GM12878 (cell line): ENCODE results near the gene ATG12. TPM values are rescaled to one million over a fixed set of nuclear protein-coding genes. Genes with fewer than 3 reads are reported as not detected.

ENCODE experiments used
- ATAC-seq: fragments of 200-7000 bp; cut with Tn5 transposase; 3 replicates; pipeline ENCODE4 v1.9.1; 2020; ENCODE audit warnings: mild to moderate bottlenecking, moderate library complexity
- BruUV-seq: library from RNA; stranded (reverse); fragments of 400-500 nt; replicated peaks from 2 replicates; lab custom pipeline; 2021; lab: Mats Ljungman, UMichigan
- CTCF ChIA-PET: fragments of 300-600 bp; sonication (Branson Sonifier 250); formaldehyde crosslinking; extraction: SDS; loops from one replicate; lab custom pipeline; 2021; ENCODE audit warnings: inconsistent platforms; lab: Yijun Ruan, JAX
- POLR2A ChIA-PET: fragments of 350-600 bp; formaldehyde crosslinking; extraction: SDS; loops from one replicate; lab custom pipeline; 2021; ENCODE audit warnings: inconsistent platforms; lab: Charles Lee
- RAD21 ChIA-PET: fragments of 300-600 bp; sonication (Branson Sonifier 250); formaldehyde crosslinking; loops from one replicate; lab custom pipeline; 2023; ENCODE audit warnings: antibody characterized with exemption; ENCODE audit not compliant: unreplicated experiment; lab: Charles Lee
- SMC1A ChIA-PET: fragments of 300-600 bp; sonication (Branson Sonifier 250); formaldehyde crosslinking; loops from one replicate; lab custom pipeline; 2023; ENCODE audit not compliant: unreplicated experiment, uncharacterized antibody; lab: Charles Lee
- DNase-seq: peaks from one replicate; pipeline ENCODE4 v3.0.0-alpha.2; 2011; ENCODE audit warnings: low read depth, low spot score
- FAIRE-seq: peaks from 3 replicates; lab custom pipeline; 2011; peaks lifted over from hg19 to GRCh38; lab: Jason Lieb, UNC
- H2AFZ ChIP-seq: 2 replicates; pipeline ENCODE4 v1.6.0; 2011; ENCODE audit warnings: low read depth, low read length, control low read depth; ENCODE audit not compliant: control insufficient read depth
- H3K27ac ChIP-seq: 2 replicates; pipeline ENCODE4 v1.5.1; 2011; ENCODE audit warnings: control low read depth; ENCODE audit not compliant: control insufficient read depth, insufficient read depth
- H3K27me3 ChIP-seq, 2 experiments: replicated peaks in 1 of 2; 2 replicates each; pipeline versions ENCODE4 v1.6.0 to v1.6.1; 2011; ENCODE audit warnings: low read length in 1 of 2; ENCODE audit not compliant: control insufficient read depth in 2 of 2, insufficient read depth in 2 of 2
- H3K36me3 ChIP-seq, 2 experiments: 2 replicates each; pipeline ENCODE4 v1.5.1; 2011; ENCODE audit warnings: low read length in 1 of 2; ENCODE audit not compliant: control insufficient read depth in 2 of 2, insufficient read depth in 2 of 2
- H3K4me1 ChIP-seq: 2 replicates; pipeline ENCODE4 v1.6.1; 2011; ENCODE audit warnings: mild to moderate bottlenecking, low read length, moderate library complexity, mixed read lengths; ENCODE audit not compliant: control insufficient read depth, insufficient read depth
- H3K4me2 ChIP-seq: 2 replicates; pipeline ENCODE4 v1.6.0; 2011; ENCODE audit warnings: control low read depth; ENCODE audit not compliant: control insufficient read depth, insufficient read depth
- H3K4me3 ChIP-seq: fragments of 200-600 bp; sonication (generic); 2 replicates; pipeline ENCODE4 v1.5.1; 2016
- H3K79me2 ChIP-seq: 2 replicates; pipeline ENCODE4 v1.6.0; 2011; ENCODE audit warnings: low read length; ENCODE audit not compliant: control insufficient read depth, insufficient read depth
- H3K9ac ChIP-seq: 2 replicates; pipeline ENCODE4 v1.8.0; 2011; ENCODE audit warnings: low read length, control low read depth, mixed read lengths; ENCODE audit not compliant: control insufficient read depth, insufficient read depth
- H3K9me3 ChIP-seq: replicated peaks from 3 replicates; pipeline ENCODE4 v1.5.1; 2011; ENCODE audit warnings: mild to moderate bottlenecking, low read length; ENCODE audit not compliant: control insufficient read depth, insufficient read depth
- H4K20me1 ChIP-seq: 2 replicates; pipeline ENCODE4 v1.6.0; 2011; ENCODE audit not compliant: control insufficient read depth, insufficient read depth
- EGR1 ChIP-seq, 2 experiments: IDR thresholded peaks; 1 replicate in 1 of 2; 2 replicates in 1 of 2; pipeline ENCODE4 v1.6.1; 2011 to 2012; ENCODE audit warnings: low read depth in 2 of 2, low read length in 2 of 2, borderline replicate concordance in 1 of 2, mild to moderate bottlenecking in 1 of 2, moderate library complexity in 1 of 2
- FOXK2 ChIP-seq: fragments of 450-650 bp; IDR thresholded peaks from 2 replicates; pipeline ENCODE4 v1.6.1; 2017; ENCODE audit warnings: mild to moderate bottlenecking, moderate library complexity
- IRF3 ChIP-seq: fragments of 450-650 bp; IDR thresholded peaks from 2 replicates; pipeline ENCODE4 v1.6.1; 2014; ENCODE audit warnings: mild to moderate bottlenecking
- IRF5 ChIP-seq: fragments of 450-650 bp; IDR thresholded peaks from 2 replicates; pipeline ENCODE4 v1.6.1; 2017; ENCODE audit warnings: borderline replicate concordance
- PKNOX1 ChIP-seq: fragments of 450-650 bp; IDR thresholded peaks from 2 replicates; pipeline ENCODE4 v1.6.1; 2016; ENCODE audit warnings: mild to moderate bottlenecking
- SMC3 ChIP-seq: IDR thresholded peaks from 2 replicates; pipeline ENCODE4 v1.6.1; 2011; ENCODE audit warnings: low read length, improper control_type of control experiment, borderline replicate concordance
- WRNIP1 ChIP-seq: IDR thresholded peaks from 2 replicates; pipeline ENCODE4 v1.6.1; 2011; ENCODE audit warnings: low read depth, low read length, improper control_type of control experiment, borderline replicate concordance
- YY1 ChIP-seq: IDR thresholded peaks from 2 replicates; pipeline ENCODE4 v1.6.1; 2011; ENCODE audit warnings: low read depth, mild to moderate bottlenecking, low read length
- ZBED1 ChIP-seq: IDR thresholded peaks from 2 replicates; pipeline ENCODE4 v1.6.1; 2016; ENCODE audit warnings: borderline replicate concordance
- WGBS: methylation state at CpG from one replicate; pipeline ENCODE4 v1.1.6; 2016; ENCODE audit warnings: low lambda C conversion rate; ENCODE audit not compliant: insufficient replicate concordance, insufficient coverage; ENCODE audit errors: missing lambda C conversion rate; 5-methylcytosine and 5-hydroxymethylcytosine counted together
- in situ Hi-C: fragments of 300-500 bp; cut with MboI; formaldehyde crosslinking; loops from 9 replicates; pipeline ENCODE4 v1.14.3; 2018; ENCODE audit warnings: mixed read lengths
- intact Hi-C: fragments of 100-400 bp; cut with micrococcal nuclease; formaldehyde crosslinking; loops from one replicate; pipeline ENCODE4 v1.14.2; 2022; ENCODE audit not compliant: unreplicated experiment
- polyA plus RNA-seq, 11 experiments: library from polyadenylated mRNA; depleted of rRNA in 4 of 11; unstranded in 6 of 11; stranded (reverse) in 5 of 11; fragments of >200 nt; fragmentation: Nextera tagmentation in 4 of 11; fragmentation: Illumina TruSeq in 1 of 11; extraction: Ambion mirVana in 4 of 11; extraction: Trizol in 1 of 11; gene quantifications; 1 replicate in 1 of 11; 2 replicates in 10 of 11; pipeline versions ENCODE4 v1.2.1 to v1.2.3, GENCODE V29; 2011 to 2016; ENCODE audit warnings: inconsistent platforms in 2 of 11, missing spikeins in 2 of 11, low read depth in 1 of 11
- total RNA-seq, 4 experiments: library from RNA; depleted of rRNA in 3 of 4; stranded (reverse); fragments of >200 nt in 3 of 4; fragmentation: Illumina TruSeq in 1 of 4; extraction: Trizol in 1 of 4; gene quantifications; 2 replicates each; pipeline versions ENCODE4 v1.2.1 to v1.2.3, GENCODE V29; 2013 to 2021
- TF ChIP-seq, protein P1 (sequence below): fragments of 450-650 bp; formaldehyde crosslinking; IDR thresholded peaks from 2 replicates; pipeline ENCODE4 v1.4.0; 2022; ENCODE audit warnings: mild to moderate bottlenecking, moderate library complexity
- TF ChIP-seq, protein P2 (sequence below): IDR thresholded peaks from 2 replicates; pipeline ENCODE4 v1.6.1; 2011; ENCODE audit warnings: borderline replicate concordance, low read depth, mild to moderate bottlenecking, moderate library complexity, mixed read lengths, low read length; ENCODE audit not compliant: insufficient read depth; ENCODE audit errors: extremely low read length

The ATG12 gene
- total and polyA plus RNA-seq, 10 of the 15 experiments (the other 5 are each of a cell fraction or from before 2014, with no cell fraction given) = 23.2 to 92.0 (median 58.6) TPM

DNA sequence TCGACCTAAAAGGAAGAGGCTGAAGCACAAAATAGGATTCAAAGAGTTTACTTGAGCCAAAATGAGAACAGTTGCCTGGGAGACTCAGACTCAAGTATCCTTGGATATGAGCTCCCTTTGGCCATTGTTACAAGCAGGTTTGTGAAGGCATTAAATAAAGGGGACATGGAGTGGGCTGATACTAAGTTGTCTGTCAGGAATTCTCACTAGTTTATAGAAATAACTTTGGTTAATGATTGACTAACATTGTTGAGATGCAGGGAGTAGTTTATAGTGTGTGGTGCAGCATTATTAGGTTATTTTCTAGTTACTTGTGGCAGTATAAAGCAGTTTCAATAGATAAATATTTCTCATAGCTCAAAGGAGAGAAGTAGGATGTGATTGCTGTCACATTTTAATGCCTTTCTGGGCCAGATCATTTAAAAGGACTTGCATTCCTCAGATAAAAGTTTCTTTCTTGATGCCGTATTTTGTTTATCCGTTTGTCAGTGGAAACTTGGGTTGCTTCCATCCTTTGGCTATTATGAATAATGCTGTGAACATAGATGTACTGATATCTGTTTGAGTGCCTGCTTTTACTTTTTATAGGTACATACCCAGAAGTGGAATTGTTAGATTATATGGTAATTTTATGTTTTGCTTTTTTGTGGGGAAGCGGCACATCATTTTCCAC lies 9.5 kb upstream of the ATG12 start:
- intact Hi-C loops (no loop called here), in situ Hi-C loops (no loop called here)
- H3K4me2 ChIP-seq = no peak overlapping the region
- H3K9me3 ChIP-seq = peaks cover 2% of the 10 kb centered on the region; the same call in 2 of the 3 replicates
- 0 out of 2 replicates have a peak, but pooled peaks cover 2% of the 10 kb centered on the region for H4K20me1 ChIP-seq
- H3K79me2 ChIP-seq = peaks cover 76% of the 10 kb centered on the region
- H3K4me3 ChIP-seq = no peak overlapping the region
- BruUV-seq = no TSS peak
- CTCF ChIA-PET = interaction anchor here (0.6 kb wide), 1 partner anchor 20 kb away, joined by 3 read pairs; no protein-coding TSS in a partner anchor
- no peak overlapping the region for H2AFZ ChIP-seq
- RAD21 ChIA-PET = no interaction called here
- 74% methylated on average over 4 of the region's 4 CpGs for WGBS
- SMC1A ChIA-PET = no interaction called here
- H3K9ac ChIP-seq = no peak overlapping the region
- no peak for ATAC-seq
- no peaks in the 10 kb centered on the region for H3K27me3 ChIP-seq
- POLR2A ChIA-PET = no interaction called here
- peaks cover 5% of the 10 kb centered on the region; the same call in 1 of the 2 replicates for H3K4me1 ChIP-seq
- no peak for DNase-seq
- no peaks in the 10 kb centered on the region; a peak in 1 of 4 replicates for H3K36me3 ChIP-seq
- FAIRE-seq = no peak
- no peak overlapping the region for H3K27ac ChIP-seq
- TF ChIP-seq WRNIP1 (no peak), IRF5 (no peak), EGR1 (IDR thresholded peaks at IDR 0.05; ENCODE audit: borderline replicate concordance in 1 of 2, low read depth in 2 of 2, low read length in 2 of 2) (no peak), PKNOX1 (no peak), SMC3 (no peak), YY1 (no peak), FOXK2 (no peak), IRF3 (no peak), ZBED1 (no peak)
- TF ChIP-seq, protein P1, sequence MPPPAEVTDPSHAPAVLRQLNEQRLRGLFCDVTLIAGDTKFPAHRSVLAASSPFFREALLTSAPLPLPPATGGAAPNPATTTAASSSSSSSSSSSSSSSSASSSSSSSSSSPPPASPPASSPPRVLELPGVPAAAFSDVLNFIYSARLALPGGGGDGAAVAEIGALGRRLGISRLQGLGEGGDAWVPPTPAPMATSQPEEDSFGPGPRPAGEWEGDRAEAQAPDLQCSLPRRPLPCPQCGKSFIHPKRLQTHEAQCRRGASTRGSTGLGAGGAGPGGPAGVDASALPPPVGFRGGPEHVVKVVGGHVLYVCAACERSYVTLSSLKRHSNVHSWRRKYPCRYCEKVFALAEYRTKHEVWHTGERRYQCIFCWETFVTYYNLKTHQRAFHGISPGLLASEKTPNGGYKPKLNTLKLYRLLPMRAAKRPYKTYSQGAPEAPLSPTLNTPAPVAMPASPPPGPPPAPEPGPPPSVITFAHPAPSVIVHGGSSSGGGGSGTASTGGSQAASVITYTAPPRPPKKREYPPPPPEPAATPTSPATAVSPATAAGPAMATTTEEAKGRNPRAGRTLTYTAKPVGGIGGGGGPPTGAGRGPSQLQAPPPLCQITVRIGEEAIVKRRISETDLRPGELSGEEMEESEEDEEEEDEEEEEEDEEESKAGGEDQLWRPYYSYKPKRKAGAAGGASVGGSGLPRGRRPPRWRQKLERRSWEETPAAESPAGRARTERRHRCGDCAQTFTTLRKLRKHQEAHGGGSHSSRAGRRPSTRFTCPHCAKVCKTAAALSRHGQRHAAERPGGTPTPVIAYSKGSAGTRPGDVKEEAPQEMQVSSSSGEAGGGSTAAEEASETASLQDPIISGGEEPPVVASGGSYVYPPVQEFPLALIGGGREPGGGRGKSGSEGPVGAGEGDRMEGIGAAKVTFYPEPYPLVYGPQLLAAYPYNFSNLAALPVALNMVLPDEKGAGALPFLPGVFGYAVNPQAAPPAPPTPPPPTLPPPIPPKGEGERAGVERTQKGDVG = no peak
- TF ChIP-seq, protein P2, sequence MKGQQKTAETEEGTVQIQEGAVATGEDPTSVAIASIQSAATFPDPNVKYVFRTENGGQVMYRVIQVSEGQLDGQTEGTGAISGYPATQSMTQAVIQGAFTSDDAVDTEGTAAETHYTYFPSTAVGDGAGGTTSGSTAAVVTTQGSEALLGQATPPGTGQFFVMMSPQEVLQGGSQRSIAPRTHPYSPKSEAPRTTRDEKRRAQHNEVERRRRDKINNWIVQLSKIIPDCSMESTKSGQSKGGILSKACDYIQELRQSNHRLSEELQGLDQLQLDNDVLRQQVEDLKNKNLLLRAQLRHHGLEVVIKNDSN = no peak
